ENCODE measurements around the gene SERTAD4.

Gene SERTAD4

GRCh38 chr1:210233495-210234328 is 1.1 kb downstream of the SERTAD4 start:
- no peak for DNase-seq

GRCh38 chr1:210234329-210234757 is 1.7 kb downstream of the SERTAD4 start:
- DNase-seq = no peak

- DNase-seq = no peak
Measured at GRCh38 chr1:210235363-210236053, 2.9 kb downstream of the SERTAD4 start.

- no peak for DNase-seq
Measured at GRCh38 chr1:210236386-210236839, 3.8 kb downstream of the SERTAD4 start.

GRCh38 chr1:210236840-210237409 is 4.3 kb downstream of the SERTAD4 start:
- DNase-seq = no peak

GRCh38 chr1:210237479-210237878 is 4.9 kb downstream of the SERTAD4 start:
- DNase-seq = no peak

GRCh38 chr1:210237981-210238380 is 5.4 kb downstream of the SERTAD4 start:
- DNase-seq = no peak

GRCh38 chr1:210239349-210240111 is 6.9 kb downstream of the SERTAD4 start:
- no peak for DNase-seq

- no peak for DNase-seq
Measured at GRCh38 chr1:210241121-210241520, 8.5 kb downstream of the SERTAD4 start.

GRCh38 chr1:210244746-210245367 is 12.3 kb downstream of the SERTAD4 start:
- no peak for DNase-seq

GRCh38 chr1:210246447-210246846 is 13.9 kb downstream of the SERTAD4 start:
- no peak for DNase-seq

- DNase-seq = no peak
Measured at GRCh38 chr1:210248341-210248740, 15.7 kb downstream of the SERTAD4 start.

GRCh38 chr1:210250665-210250997 is 18.0 kb downstream of the SERTAD4 start:
- DNase-seq = no peak

GRCh38 chr1:210250998-210251679 is 18.5 kb downstream of the SERTAD4 start:
- peak; percentile 60 for DNase-seq

- no peak for DNase-seq
Measured at GRCh38 chr1:210251680-210252490, 19.3 kb downstream of the SERTAD4 start.

- no peak for DNase-seq
Measured at GRCh38 chr1:210252621-210253051, 20.0 kb downstream of the SERTAD4 start.

GRCh38 chr1:210254298-210254697 is 21.7 kb downstream of the SERTAD4 start:
- DNase-seq = no peak

GRCh38 chr1:210257698-210258529 is 25.3 kb downstream of the SERTAD4 start:
- no peak for DNase-seq

- DNase-seq = no peak
Measured at GRCh38 chr1:210259561-210259960, 27.0 kb downstream of the SERTAD4 start.

GRCh38 chr1:210260096-210260495 is 27.5 kb downstream of the SERTAD4 start:
- no peak for DNase-seq
